Neural progenitor cell (in vitro differentiated cells): ENCODE results near the gene CTNNBIP1.

Experiments used
- EZH2 ChIP-seq: fragments of 200-600 bp; sonication (generic); IDR thresholded peaks from 2 replicates; pipeline ENCODE4 v1.6.1; 2017; ENCODE audit warnings: antibody characterized with exemption, mild to moderate bottlenecking, moderate library complexity
- TF ChIP-seq, protein P1 (sequence below): fragments of 200-600 bp; sonication (generic); IDR thresholded peaks from 2 replicates; pipeline ENCODE4 v1.5.1; 2017; ENCODE audit warnings: antibody characterized with exemption, mild to moderate bottlenecking

- TF ChIP-seq, protein P1, sequence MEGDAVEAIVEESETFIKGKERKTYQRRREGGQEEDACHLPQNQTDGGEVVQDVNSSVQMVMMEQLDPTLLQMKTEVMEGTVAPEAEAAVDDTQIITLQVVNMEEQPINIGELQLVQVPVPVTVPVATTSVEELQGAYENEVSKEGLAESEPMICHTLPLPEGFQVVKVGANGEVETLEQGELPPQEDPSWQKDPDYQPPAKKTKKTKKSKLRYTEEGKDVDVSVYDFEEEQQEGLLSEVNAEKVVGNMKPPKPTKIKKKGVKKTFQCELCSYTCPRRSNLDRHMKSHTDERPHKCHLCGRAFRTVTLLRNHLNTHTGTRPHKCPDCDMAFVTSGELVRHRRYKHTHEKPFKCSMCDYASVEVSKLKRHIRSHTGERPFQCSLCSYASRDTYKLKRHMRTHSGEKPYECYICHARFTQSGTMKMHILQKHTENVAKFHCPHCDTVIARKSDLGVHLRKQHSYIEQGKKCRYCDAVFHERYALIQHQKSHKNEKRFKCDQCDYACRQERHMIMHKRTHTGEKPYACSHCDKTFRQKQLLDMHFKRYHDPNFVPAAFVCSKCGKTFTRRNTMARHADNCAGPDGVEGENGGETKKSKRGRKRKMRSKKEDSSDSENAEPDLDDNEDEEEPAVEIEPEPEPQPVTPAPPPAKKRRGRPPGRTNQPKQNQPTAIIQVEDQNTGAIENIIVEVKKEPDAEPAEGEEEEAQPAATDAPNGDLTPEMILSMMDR, result no peak
- no peak for TF ChIP-seq EZH2
Observed at GRCh38 chr1:9845914-9846313, 64.2 kb downstream of the CTNNBIP1 start.
